Embryonic facial prominence (tissue), 1 donor: Measurements from ENCODE around the gene IGSF23.
"Not testable (repeated sequence)": the region's sequence is repeated elsewhere in the genome, so short reads cannot be mapped to it uniquely, and the experiment has no call there.

Source experiments
- DNase-seq: peaks from one replicate; pipeline ENCODE4 v3.0.0-alpha.2; 2016; ENCODE audit errors: extremely low spot score

The IGSF23 gene

GRCh38 chr19:44611812-44612295 lies 1.5 kb upstream of the IGSF23 start:
- no peak for DNase-seq

GRCh38 chr19:44614313-44614712 lies 950 bp downstream of the IGSF23 start:
- no peak for DNase-seq

- DNase-seq: no peak
Observed at GRCh38 chr19:44615863-44616247, 2.5 kb downstream of the IGSF23 start.

GRCh38 chr19:44617110-44617880 lies 3.9 kb downstream of the IGSF23 start:
- no peak for DNase-seq

- no peak for DNase-seq
Observed at GRCh38 chr19:44618640-44619357, 5.4 kb downstream of the IGSF23 start.

- DNase-seq: no peak
Observed at GRCh38 chr19:44620667-44621066, 7.3 kb downstream of the IGSF23 start.

- DNase-seq: no peak
Observed at GRCh38 chr19:44621367-44621766, 8.0 kb downstream of the IGSF23 start.

GRCh38 chr19:44623080-44623479 lies 9.7 kb downstream of the IGSF23 start:
- DNase-seq: no peak

- no peak for DNase-seq
Observed at GRCh38 chr19:44623626-44624025, 10.3 kb downstream of the IGSF23 start.

GRCh38 chr19:44624840-44625354 lies 11.5 kb downstream of the IGSF23 start:
- DNase-seq: no peak

- not testable (repeated sequence) for DNase-seq
Observed at GRCh38 chr19:44625637-44626036, 12.3 kb downstream of the IGSF23 start.

- no peak for DNase-seq
Observed at GRCh38 chr19:44626048-44626624, 12.8 kb downstream of the IGSF23 start.

GRCh38 chr19:44627631-44628030 lies 14.3 kb downstream of the IGSF23 start:
- DNase-seq: no peak

- DNase-seq: no peak
Observed at GRCh38 chr19:44628793-44629192, 15.4 kb downstream of the IGSF23 start.

GRCh38 chr19:44631611-44632010 lies 18.2 kb downstream of the IGSF23 start:
- not testable (repeated sequence) for DNase-seq

GRCh38 chr19:44634058-44634457 lies 20.7 kb downstream of the IGSF23 start:
- DNase-seq: not testable (repeated sequence)

GRCh38 chr19:44634785-44635184 lies 21.4 kb downstream of the IGSF23 start:
- DNase-seq: no peak

GRCh38 chr19:44635581-44636438 lies 22.4 kb downstream of the IGSF23 start:
- no peak for DNase-seq

- no peak for DNase-seq
Observed at GRCh38 chr19:44636439-44637389, 23.4 kb downstream of the IGSF23 start.

GRCh38 chr19:44637390-44637764 lies 24.0 kb downstream of the IGSF23 start:
- no peak for DNase-seq
